IMR-90 (cell line): ENCODE data around the gene ATG5. TPM values are rescaled to one million over a fixed set of nuclear protein-coding genes. Genes with fewer than 3 reads are reported as not detected.
A peak's percentile ranks its signal among the peaks of the same experiment; 100 is the strongest.

Experiments used
- ATAC-seq: fragments of 200-7000 bp; cut with Tn5 transposase; 2 replicates; pipeline ENCODE4 v1.9.1; 2020; ENCODE audit warnings: low read depth, mild to moderate bottlenecking, moderate library complexity
- BruUV-seq: library from RNA; stranded (reverse); fragments of 400-500 nt; replicated peaks from 2 replicates; lab custom pipeline; 2021; lab: Mats Ljungman, UMichigan
- CTCF ChIA-PET: fragments of 300-600 bp; formaldehyde crosslinking; extraction: SDS; loops from one replicate; lab custom pipeline; 2021; ENCODE audit warnings: antibody characterized with exemption; lab: Yijun Ruan, JAX
- POLR2A ChIA-PET: fragments of 300-600 bp; sonication (Branson Sonifier 250); formaldehyde crosslinking; loops from one replicate; lab custom pipeline; 2022; ENCODE audit warnings: antibody characterized with exemption; ENCODE audit not compliant: unreplicated experiment; lab: Charles Lee
- DNase-seq: peaks from one replicate; pipeline ENCODE4 v3.0.0; 2013
- H2AFZ ChIP-seq: replicated peaks from 2 replicates; pipeline ENCODE3; 2013; ENCODE audit warnings: low read length, mild to moderate bottlenecking; ENCODE audit not compliant: poor library complexity
- H2AK5ac ChIP-seq: 2 replicates; pipeline ENCODE4 v1.6.1; 2013; ENCODE audit warnings: low read depth, low read length, inconsistent platforms
- H2AK9ac ChIP-seq: replicated peaks from 2 replicates; pipeline ENCODE3; 2013; ENCODE audit warnings: mild to moderate bottlenecking, low read depth, low read length, moderate library complexity; ENCODE audit not compliant: poor library complexity
- H2BK120ac ChIP-seq: 2 replicates; pipeline ENCODE4 v1.6.1; 2013; ENCODE audit warnings: low read depth, low read length, inconsistent platforms
- H2BK15ac ChIP-seq: 3 replicates; pipeline ENCODE4 v1.6.1; 2013; ENCODE audit warnings: low read depth, low read length, inconsistent platforms
- H2BK20ac ChIP-seq: 2 replicates; pipeline ENCODE4 v1.6.1; 2013; ENCODE audit warnings: low read depth, mild to moderate bottlenecking, inconsistent platforms, low read length, moderate library complexity
- H2BK5ac ChIP-seq: 2 replicates; pipeline ENCODE4 v1.6.1; 2013; ENCODE audit warnings: mild to moderate bottlenecking, low read depth, low read length, inconsistent platforms; ENCODE audit not compliant: poor library complexity, severe bottlenecking
- H3K14ac ChIP-seq: replicated peaks from 2 replicates; pipeline ENCODE4 v1.6.1; 2013; ENCODE audit warnings: low read depth, low read length, inconsistent platforms
- H3K18ac ChIP-seq: 2 replicates; pipeline ENCODE4 v1.6.1; 2013; ENCODE audit warnings: low read depth, low read length, control low read depth
- H3K23ac ChIP-seq: 2 replicates; pipeline ENCODE4 v1.6.1; 2013; ENCODE audit warnings: low read depth, low read length, inconsistent platforms
- H3K27ac ChIP-seq: 2 replicates; pipeline ENCODE4 v1.5.1; 2013; ENCODE audit warnings: mild to moderate bottlenecking, control low read depth, low read length; ENCODE audit not compliant: insufficient read depth
- H3K27me3 ChIP-seq: 2 replicates; pipeline ENCODE4 v1.6.1; 2013; ENCODE audit warnings: low read length; ENCODE audit not compliant: control insufficient read depth, insufficient read depth
- H3K36me3 ChIP-seq: 2 replicates; pipeline ENCODE4 v1.6.1; 2013; ENCODE audit warnings: low read length, mixed read lengths; ENCODE audit not compliant: control insufficient read depth, insufficient read depth
- H3K4ac ChIP-seq: 2 replicates; pipeline ENCODE4 v1.6.1; 2013; ENCODE audit warnings: low read depth, low read length, inconsistent platforms
- H3K4me1 ChIP-seq: 2 replicates; pipeline ENCODE4 v1.6.1; 2013; ENCODE audit warnings: low read length, mixed read lengths; ENCODE audit not compliant: control insufficient read depth, insufficient read depth
- H3K4me2 ChIP-seq: 2 replicates; pipeline ENCODE4 v1.6.1; 2013; ENCODE audit warnings: low read depth, mild to moderate bottlenecking, control low read depth, low read length, moderate library complexity
- H3K4me3 ChIP-seq: 2 replicates; pipeline ENCODE4 v1.5.1; 2013; ENCODE audit warnings: low read depth, mild to moderate bottlenecking, control low read depth, low read length, moderate library complexity; ENCODE audit not compliant: insufficient read depth
- H3K56ac ChIP-seq: 2 replicates; pipeline ENCODE4 v1.6.1; 2013; ENCODE audit warnings: low read length, inconsistent platforms; ENCODE audit not compliant: insufficient read depth; ENCODE audit errors: extremely low read depth
- H3K79me1 ChIP-seq, 2 experiments: 2 replicates each; pipeline ENCODE4 v1.6.1; 2013; ENCODE audit warnings: low read length in 2 of 2, inconsistent platforms in 1 of 2, low read depth in 1 of 2
- H3K9ac ChIP-seq: 2 replicates; pipeline ENCODE4 v1.6.1; 2013; ENCODE audit warnings: low read depth, low read length, control low read depth
- H3K9me1 ChIP-seq: 2 replicates; pipeline ENCODE4 v1.6.1; 2013; ENCODE audit warnings: low read length, inconsistent platforms; ENCODE audit not compliant: insufficient read depth
- H3K9me3 ChIP-seq: 2 replicates; pipeline ENCODE4 v1.6.1; 2013; ENCODE audit warnings: low read length; ENCODE audit not compliant: control insufficient read depth, insufficient read depth
- H4K20me1 ChIP-seq: 2 replicates; pipeline ENCODE4 v1.6.1; 2013; ENCODE audit warnings: low read length, inconsistent platforms; ENCODE audit not compliant: insufficient read depth
- H4K5ac ChIP-seq: 2 replicates; pipeline ENCODE4 v1.6.1; 2013; ENCODE audit warnings: mild to moderate bottlenecking, low read depth, low read length, control low read depth
- H4K8ac ChIP-seq, 2 experiments: 2 replicates each; pipeline ENCODE4 v1.6.1; 2013; ENCODE audit warnings: low read depth in 2 of 2, low read length in 2 of 2, control low read depth in 1 of 2, inconsistent platforms in 1 of 2
- H4K91ac ChIP-seq: 2 replicates; pipeline ENCODE4 v1.6.1; 2013; ENCODE audit warnings: low read depth, low read length, inconsistent platforms; ENCODE audit not compliant: insufficient read depth
- CEBPB ChIP-seq: IDR thresholded peaks from 2 replicates; pipeline ENCODE4 v1.6.1; 2012; ENCODE audit warnings: low read depth, low read length, improper control_type of control experiment
- CTCF ChIP-seq: conservative IDR thresholded peaks from 2 replicates; pipeline ENCODE4 v1.5.1; 2012; ENCODE audit warnings: mild to moderate bottlenecking, low read depth, low read length, improper control_type of control experiment
- MAFK ChIP-seq: IDR thresholded peaks from 2 replicates; pipeline ENCODE4 v1.6.1; 2012; ENCODE audit warnings: low read depth, low read length, improper control_type of control experiment
- RCOR1 ChIP-seq: IDR thresholded peaks from 2 replicates; pipeline ENCODE4 v1.6.1; 2012; ENCODE audit warnings: mild to moderate bottlenecking, low read length, improper control_type of control experiment; ENCODE audit not compliant: insufficient replicate concordance
- USF2 ChIP-seq: fragments of 150-350 bp; IDR thresholded peaks from 2 replicates; pipeline ENCODE4 v1.6.1; 2017; ENCODE audit warnings: mild to moderate bottlenecking, antibody characterized with exemption, low read length, low read depth
- WGBS, 2 experiments: methylation state at CpG; one replicate each; pipeline versions ENCODE4 v1.1.5 to v1.1.7; 2013; ENCODE audit warnings: missing lambda C conversion rate in 2 of 2; ENCODE audit not compliant: insufficient read length in 1 of 2; ENCODE audit errors: extremely low coverage in 2 of 2; 5-methylcytosine and 5-hydroxymethylcytosine counted together
- dilution Hi-C: fragments of 300-500 bp; cut with HindIII; formaldehyde crosslinking; loops from one replicate; pipeline ENCODE4 v1.14.3; 2018; ENCODE audit warnings: low sequenced_read_pairs; ENCODE audit not compliant: unreplicated experiment
- in situ Hi-C: fragments of 300-500 bp; cut with MboI; formaldehyde crosslinking; loops from 3 replicates; pipeline ENCODE4 v1.14.3; 2019; ENCODE audit warnings: low sequenced_read_pairs, inconsistent platforms, mixed read lengths
- intact Hi-C: fragments of 100-400 bp; cut with micrococcal nuclease; formaldehyde crosslinking; loops from 2 replicates; pipeline ENCODE4 v1.10.0; 2022
- polyA plus RNA-seq, 3 experiments: library from polyadenylated mRNA; depleted of rRNA; stranded (reverse); fragments of >200 nt; gene quantifications; 2 replicates each; pipeline ENCODE4 v1.2.3, GENCODE V29; 2012; ENCODE audit warnings: low replicate concordance in 1 of 3
- total RNA-seq: library from RNA; depleted of rRNA; stranded (reverse); fragments of >200 nt; gene quantifications from 2 replicates; pipeline ENCODE4 v1.2.3, GENCODE V29; 2012

The ATG5 gene
- total and polyA plus RNA-seq, 2 of the 4 experiments (the other 2 are of a cell fraction) = 13.5 to 28.0 TPM

GRCh38 chr6:106138151-106138550 is 187.4 kb downstream of the ATG5 start:
- TF ChIP-seq CTCF (no peak), RCOR1 (no peak), CEBPB (0 out of 2 replicates have a peak, but pooled peaks have one; percentile 10), USF2 (no peak), MAFK (no peak)
- POLR2A ChIA-PET = no interaction called here
- ATAC-seq (no peak), DNase-seq (no peak)
- no peak overlapping the region for H2BK5ac ChIP-seq
- no TSS peak for BruUV-seq
- in situ Hi-C loops = no loop called here
- dilution Hi-C loops = no loop called here
- no peak overlapping the region for H2AK5ac ChIP-seq
- no peaks in the 10 kb centered on the region for H3K9me3 ChIP-seq
- H3K56ac ChIP-seq = no peak overlapping the region
- H4K8ac ChIP-seq = no peak overlapping the region
- no peak overlapping the region for H2AK9ac ChIP-seq
- H2AFZ ChIP-seq = no peak overlapping the region
- no peak overlapping the region for H4K91ac ChIP-seq
- H3K18ac ChIP-seq = no peak overlapping the region
- H3K14ac ChIP-seq = no peak overlapping the region
- H4K20me1 ChIP-seq = no peaks in the 10 kb centered on the region
- CTCF ChIA-PET = no interaction called here
- no peak overlapping the region for H2BK120ac ChIP-seq
- no peak overlapping the region for H2BK15ac ChIP-seq
- no peak overlapping the region for H4K5ac ChIP-seq
- no peaks in the 10 kb centered on the region for H3K9me1 ChIP-seq
- no peak overlapping the region for H3K4me3 ChIP-seq
- H3K4me1 ChIP-seq = peaks cover 9% of the 10 kb centered on the region
- H3K4me2 ChIP-seq = no peak overlapping the region
- H2BK20ac ChIP-seq = no peak overlapping the region
- no peak overlapping the region for H3K23ac ChIP-seq
- no peaks in the 10 kb centered on the region for H3K27me3 ChIP-seq
- no peak overlapping the region for H3K4ac ChIP-seq
- H3K9ac ChIP-seq = no peak overlapping the region
- H3K27ac ChIP-seq = no peak overlapping the region
- WGBS, 2 experiments = 67% methylated on average over 4 of the region's 6 CpGs; no CpG with 5 or more reads in 1 of the 2 experiments
- no peaks in the 10 kb centered on the region for H3K36me3 ChIP-seq
- H3K79me1 ChIP-seq = no peaks in the 10 kb centered on the region
- intact Hi-C loops = no loop called here
